Left ventricle myocardium inferior (tissue), 1 donor: Measurements from ENCODE around the gene CTU1. TPM values are rescaled to one million over a fixed set of nuclear protein-coding genes. Genes with fewer than 3 reads are reported as not detected.
"Not testable (repeated sequence)": the region's sequence is repeated elsewhere in the genome, so short reads cannot be mapped to it uniquely, and the experiment has no call there.

Experiments used
- DNase-seq: peaks from one replicate; pipeline ENCODE4 v3.0.0-alpha.2; 2020
- H3K27ac ChIP-seq: fragments of 200-600 bp; replicated peaks from 2 replicates; pipeline ENCODE4 v1.8.0; 2021
- H3K27me3 ChIP-seq: fragments of 200-600 bp; 2 replicates; pipeline ENCODE4 v1.8.0; 2021; ENCODE audit warnings: low read depth
- H3K36me3 ChIP-seq: fragments of 200-600 bp; 2 replicates; pipeline ENCODE4 v1.8.0; 2021
- H3K4me1 ChIP-seq: fragments of 200-600 bp; 2 replicates; pipeline ENCODE4 v1.8.0; 2021
- H3K4me3 ChIP-seq: fragments of 200-600 bp; 2 replicates; pipeline ENCODE4 v1.8.0; 2021; ENCODE audit warnings: mild to moderate bottlenecking, moderate library complexity
- H3K9me3 ChIP-seq: fragments of 200-600 bp; replicated peaks from 2 replicates; pipeline ENCODE4 v1.8.0; 2021
- intact Hi-C: fragments of 100-400 bp; cut with micrococcal nuclease; formaldehyde crosslinking; loops from one replicate; pipeline ENCODE4 v1.11.0; 2022
- total RNA-seq: library from RNA; stranded (reverse); fragmentation: NEBNext Ultra II Directional; extraction: Animal tissue kit (Norgen Biotek cat#: 25700); gene quantifications from one replicate; pipeline ENCODE4 v1.2.1, GENCODE V29; 2021
- TF ChIP-seq, protein P1 (sequence below): fragments of 200-600 bp; IDR thresholded peaks from 2 replicates; pipeline ENCODE4 v1.8.0; 2021; ENCODE audit warnings: antibody characterized with exemption, mild to moderate bottlenecking, borderline replicate concordance
- donor health status: DM: no; HTN: yes; CAD: no; lungs with severe emphysema.

CTU1 gene
- total RNA-seq, 1 donor from 2014 or later, result 4.4 TPM

- Histone ChIP-seq H3K36me3 (no peaks in the 10 kb centered on the region), H3K27me3 (peaks cover 28% of the 10 kb centered on the region), H3K4me3 (no peak overlapping the region), H3K4me1 (peaks cover 5% of the 10 kb centered on the region), H3K27ac (peak overlapping the region; percentile 55), H3K9me3 (peaks cover 11% of the 10 kb centered on the region)
- intact Hi-C loops, result no loop called here
- TF ChIP-seq, protein P1, sequence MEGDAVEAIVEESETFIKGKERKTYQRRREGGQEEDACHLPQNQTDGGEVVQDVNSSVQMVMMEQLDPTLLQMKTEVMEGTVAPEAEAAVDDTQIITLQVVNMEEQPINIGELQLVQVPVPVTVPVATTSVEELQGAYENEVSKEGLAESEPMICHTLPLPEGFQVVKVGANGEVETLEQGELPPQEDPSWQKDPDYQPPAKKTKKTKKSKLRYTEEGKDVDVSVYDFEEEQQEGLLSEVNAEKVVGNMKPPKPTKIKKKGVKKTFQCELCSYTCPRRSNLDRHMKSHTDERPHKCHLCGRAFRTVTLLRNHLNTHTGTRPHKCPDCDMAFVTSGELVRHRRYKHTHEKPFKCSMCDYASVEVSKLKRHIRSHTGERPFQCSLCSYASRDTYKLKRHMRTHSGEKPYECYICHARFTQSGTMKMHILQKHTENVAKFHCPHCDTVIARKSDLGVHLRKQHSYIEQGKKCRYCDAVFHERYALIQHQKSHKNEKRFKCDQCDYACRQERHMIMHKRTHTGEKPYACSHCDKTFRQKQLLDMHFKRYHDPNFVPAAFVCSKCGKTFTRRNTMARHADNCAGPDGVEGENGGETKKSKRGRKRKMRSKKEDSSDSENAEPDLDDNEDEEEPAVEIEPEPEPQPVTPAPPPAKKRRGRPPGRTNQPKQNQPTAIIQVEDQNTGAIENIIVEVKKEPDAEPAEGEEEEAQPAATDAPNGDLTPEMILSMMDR, result no peak
- no peak for DNase-seq
These were observed 39.5 kb upstream of the CTU1 start for GRCh38 chr19:51147663-51148062.

- intact Hi-C loops, result no loop called here
- Histone ChIP-seq H3K36me3 (no peaks in the 10 kb centered on the region), H3K4me3 (no peak overlapping the region), H3K4me1 (peaks cover 5% of the 10 kb centered on the region), H3K9me3 (peaks cover 11% of the 10 kb centered on the region), H3K27ac (peak overlapping the region; percentile 55), H3K27me3 (peaks cover 30% of the 10 kb centered on the region)
- TF ChIP-seq, protein P1, result no peak
- DNase-seq, result no peak
These were observed 38.5 kb upstream of the CTU1 start for GRCh38 chr19:51146751-51147150.

- TF ChIP-seq, protein P1, result no peak
- intact Hi-C loops, result no loop called here
- H3K27ac ChIP-seq, result no peak overlapping the region
- no peaks in the 10 kb centered on the region for H3K36me3 ChIP-seq
- DNase-seq, result no peak
- peaks cover 11% of the 10 kb centered on the region for H3K9me3 ChIP-seq
- peaks cover 37% of the 10 kb centered on the region for H3K27me3 ChIP-seq
- H3K4me1 ChIP-seq, result peaks cover 3% of the 10 kb centered on the region
- H3K4me3 ChIP-seq, result no peak overlapping the region
These were observed 37.8 kb upstream of the CTU1 start for GRCh38 chr19:51145916-51146493.

DNA sequence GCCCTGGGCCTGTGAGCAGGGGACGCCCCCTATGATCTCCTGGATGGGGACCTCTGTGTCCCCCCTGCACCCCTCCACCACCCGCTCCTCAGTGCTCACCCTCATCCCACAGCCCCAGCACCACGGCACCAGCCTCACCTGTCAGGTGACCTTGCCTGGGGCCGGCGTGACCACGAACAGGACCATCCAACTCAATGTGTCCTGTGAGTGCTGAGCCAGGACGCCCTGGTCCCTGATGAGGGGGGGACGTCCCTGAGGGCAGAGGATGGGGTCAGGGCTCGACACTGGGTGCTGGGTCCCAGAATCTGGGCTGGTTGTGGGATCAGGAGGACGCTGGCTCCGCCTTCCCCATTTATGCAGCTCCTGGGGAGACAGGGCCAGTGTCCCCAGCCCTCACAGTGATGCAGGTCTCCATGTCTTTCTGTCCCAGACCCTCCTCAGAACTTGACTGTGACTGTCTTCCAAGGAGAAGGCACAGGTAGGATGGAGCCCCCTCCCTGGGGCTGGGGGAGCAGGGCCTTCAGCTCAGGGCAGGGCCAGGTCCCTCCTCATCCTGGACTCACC is 36.4 kb upstream of the CTU1 start:
- Histone ChIP-seq H3K4me1 (no peaks in the 10 kb centered on the region), H3K36me3 (no peaks in the 10 kb centered on the region), H3K27me3 (peaks cover 51% of the 10 kb centered on the region), H3K27ac (no peak overlapping the region), H3K4me3 (no peak overlapping the region), H3K9me3 (peaks cover 7% of the 10 kb centered on the region)
- intact Hi-C loops, result no loop called here
- TF ChIP-seq, protein P1, result no peak
- no peak for DNase-seq

- Histone ChIP-seq H3K9me3 (no peaks in the 10 kb centered on the region), H3K27ac (no peak overlapping the region), H3K4me1 (no peaks in the 10 kb centered on the region), H3K4me3 (no peak overlapping the region), H3K36me3 (no peaks in the 10 kb centered on the region), H3K27me3 (peaks cover 62% of the 10 kb centered on the region)
- TF ChIP-seq, protein P1, result no peak
- DNase-seq, result no peak
- intact Hi-C loops, result no loop called here
These were observed 35.3 kb upstream of the CTU1 start for GRCh38 chr19:51143486-51143885.

- Histone ChIP-seq H3K27ac (peak overlapping the region; percentile 63), H3K27me3 (peaks cover 68% of the 10 kb centered on the region)
- intact Hi-C loops, H3K9me3 ChIP-seq, H3K4me3 ChIP-seq, H3K4me1 ChIP-seq, DNase-seq, H3K36me3 ChIP-seq: not testable (repeated sequence)
These were observed 34.7 kb upstream of the CTU1 start for GRCh38 chr19:51142809-51143475.
